OCI-LY1 (cell line): Measurements from ENCODE around the gene TNS3.

Experiments
- CTCF ChIP-seq: fragments of 200-600 bp; sonication (generic), shearing (Covaris generic); IDR thresholded peaks from 2 replicates; pipeline ENCODE4 v1.5.1; 2017; ENCODE audit warnings: mild to moderate bottlenecking, antibody characterized with exemption, low read length, moderate library complexity, mixed read lengths
- EZH2 ChIP-seq: fragments of 200-600 bp; sonication (generic), shearing (Covaris generic); IDR thresholded peaks from 2 replicates; pipeline ENCODE4 v1.8.0; 2017; ENCODE audit warnings: borderline replicate concordance, mixed run types, mild to moderate bottlenecking, antibody characterized with exemption, low read length, moderate library complexity, mixed read lengths

DNA sequence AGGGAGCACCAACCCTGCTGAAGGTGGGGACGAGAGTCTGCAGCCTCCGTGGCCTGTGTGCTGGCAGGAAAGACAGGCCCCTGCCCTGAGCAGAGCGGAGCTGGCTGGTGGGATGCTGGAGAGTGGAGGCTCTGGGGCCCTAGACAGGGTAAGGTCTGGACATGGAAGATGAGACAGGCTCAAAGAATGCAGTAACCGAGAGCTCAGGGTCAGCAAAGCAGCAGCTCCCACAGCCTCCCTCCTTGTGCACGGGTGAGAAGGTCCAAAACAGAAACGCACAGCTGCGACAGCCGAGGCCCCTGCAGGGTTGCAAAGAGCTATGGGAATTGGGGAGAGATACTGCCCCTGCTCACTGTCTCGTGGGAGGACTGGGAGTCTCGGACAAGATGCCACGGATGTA is 80.5 kb downstream of the TNS3 start:
- TF ChIP-seq CTCF (no peak), EZH2 (no peak)
